Suprapubic skin (tissue), 4 donors: Measurements from ENCODE around the gene TNFRSF19.

Source experiments
- EP300 ChIP-seq: sonication (generic); formaldehyde crosslinking; IDR thresholded peaks from one replicate; pipeline ENCODE4 v1.6.1; 2017; ENCODE audit warnings: antibody characterized with exemption
- POLR2A ChIP-seq, 2 donors: fragments of 450-650 bp; IDR thresholded peaks; one replicate each; pipeline ENCODE4 v1.6.1; 2017; ENCODE audit warnings: antibody characterized with exemption in 2 of 2, mild to moderate bottlenecking in 2 of 2, moderate library complexity in 2 of 2
- POLR2AphosphoS5 ChIP-seq, 3 donors: sonication (generic); formaldehyde crosslinking; IDR thresholded peaks; one replicate each; pipeline ENCODE4 v1.6.1; 2017; ENCODE audit warnings: antibody characterized with exemption in 3 of 3
- TF ChIP-seq, protein P1 (sequence below), 2 donors: fragments of 200-600 bp in 1 of 2; fragments of 450-650 bp in 1 of 2; sonication (generic) in 1 of 2; IDR thresholded peaks; one replicate each; pipeline ENCODE4 v1.5.1; 2016 to 2019; ENCODE audit warnings: antibody characterized with exemption in 2 of 2, mild to moderate bottlenecking in 1 of 2, moderate library complexity in 1 of 2

DNA sequence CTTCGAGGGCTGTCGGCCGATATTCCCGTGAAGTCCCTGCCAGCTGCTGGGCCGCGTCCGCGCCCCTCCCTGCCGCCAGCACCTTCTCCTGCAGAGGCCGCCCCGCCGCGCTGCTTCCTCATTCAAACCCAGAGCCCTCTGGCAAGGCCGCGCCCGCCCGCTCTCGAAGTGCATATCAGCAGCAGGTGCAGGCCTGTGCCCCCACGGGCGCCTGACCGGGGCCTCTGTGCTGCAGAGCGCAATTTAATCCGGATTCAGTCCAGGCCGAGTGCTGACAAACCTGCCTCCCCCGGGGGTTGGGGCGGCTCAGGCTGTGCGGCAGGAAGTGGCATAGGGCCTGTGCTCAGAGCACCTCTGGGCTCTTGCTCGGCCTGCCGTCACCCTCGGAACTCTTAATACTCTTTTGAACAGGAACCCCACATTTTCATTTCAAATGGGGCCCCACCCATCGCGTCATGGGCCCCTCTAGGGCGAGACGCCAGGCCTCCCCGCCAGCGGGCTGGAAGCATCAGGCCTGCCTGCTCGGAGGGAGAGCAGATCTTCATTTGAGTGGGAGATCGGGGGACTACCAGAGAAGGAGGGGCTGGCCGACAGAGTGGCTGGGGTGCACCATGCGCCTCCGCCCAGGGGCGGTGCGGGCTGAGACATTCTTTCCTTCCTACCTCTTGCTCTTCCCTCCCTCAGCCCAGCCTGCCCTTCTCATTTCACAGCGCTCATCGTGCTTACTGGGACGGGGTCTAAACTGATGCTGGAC is 125.7 kb downstream of the TNFRSF19 start:
- TF ChIP-seq POLR2AphosphoS5 (IDR thresholded peaks at IDR 0.05), result no peak
- TF ChIP-seq POLR2A (IDR thresholded peaks at IDR 0.05), result no peak
- TF ChIP-seq, protein P1, sequence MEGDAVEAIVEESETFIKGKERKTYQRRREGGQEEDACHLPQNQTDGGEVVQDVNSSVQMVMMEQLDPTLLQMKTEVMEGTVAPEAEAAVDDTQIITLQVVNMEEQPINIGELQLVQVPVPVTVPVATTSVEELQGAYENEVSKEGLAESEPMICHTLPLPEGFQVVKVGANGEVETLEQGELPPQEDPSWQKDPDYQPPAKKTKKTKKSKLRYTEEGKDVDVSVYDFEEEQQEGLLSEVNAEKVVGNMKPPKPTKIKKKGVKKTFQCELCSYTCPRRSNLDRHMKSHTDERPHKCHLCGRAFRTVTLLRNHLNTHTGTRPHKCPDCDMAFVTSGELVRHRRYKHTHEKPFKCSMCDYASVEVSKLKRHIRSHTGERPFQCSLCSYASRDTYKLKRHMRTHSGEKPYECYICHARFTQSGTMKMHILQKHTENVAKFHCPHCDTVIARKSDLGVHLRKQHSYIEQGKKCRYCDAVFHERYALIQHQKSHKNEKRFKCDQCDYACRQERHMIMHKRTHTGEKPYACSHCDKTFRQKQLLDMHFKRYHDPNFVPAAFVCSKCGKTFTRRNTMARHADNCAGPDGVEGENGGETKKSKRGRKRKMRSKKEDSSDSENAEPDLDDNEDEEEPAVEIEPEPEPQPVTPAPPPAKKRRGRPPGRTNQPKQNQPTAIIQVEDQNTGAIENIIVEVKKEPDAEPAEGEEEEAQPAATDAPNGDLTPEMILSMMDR (IDR thresholded peaks at IDR 0.05), result no peak
- TF ChIP-seq EP300, result no peak
